HG03196 (cell line): ENCODE data around the gene ACTL10.
"Not testable (repeated sequence)": the region's sequence is repeated elsewhere in the genome, so short reads cannot be mapped to it uniquely, and the experiment has no call there.

Experiments
- ATAC-seq: cut with Tn5 transposase; IDR thresholded peaks from one replicate; pipeline ENCODE4 v1.9.1; 2021; ENCODE audit not compliant: unreplicated experiment

Gene ACTL10

DNA sequence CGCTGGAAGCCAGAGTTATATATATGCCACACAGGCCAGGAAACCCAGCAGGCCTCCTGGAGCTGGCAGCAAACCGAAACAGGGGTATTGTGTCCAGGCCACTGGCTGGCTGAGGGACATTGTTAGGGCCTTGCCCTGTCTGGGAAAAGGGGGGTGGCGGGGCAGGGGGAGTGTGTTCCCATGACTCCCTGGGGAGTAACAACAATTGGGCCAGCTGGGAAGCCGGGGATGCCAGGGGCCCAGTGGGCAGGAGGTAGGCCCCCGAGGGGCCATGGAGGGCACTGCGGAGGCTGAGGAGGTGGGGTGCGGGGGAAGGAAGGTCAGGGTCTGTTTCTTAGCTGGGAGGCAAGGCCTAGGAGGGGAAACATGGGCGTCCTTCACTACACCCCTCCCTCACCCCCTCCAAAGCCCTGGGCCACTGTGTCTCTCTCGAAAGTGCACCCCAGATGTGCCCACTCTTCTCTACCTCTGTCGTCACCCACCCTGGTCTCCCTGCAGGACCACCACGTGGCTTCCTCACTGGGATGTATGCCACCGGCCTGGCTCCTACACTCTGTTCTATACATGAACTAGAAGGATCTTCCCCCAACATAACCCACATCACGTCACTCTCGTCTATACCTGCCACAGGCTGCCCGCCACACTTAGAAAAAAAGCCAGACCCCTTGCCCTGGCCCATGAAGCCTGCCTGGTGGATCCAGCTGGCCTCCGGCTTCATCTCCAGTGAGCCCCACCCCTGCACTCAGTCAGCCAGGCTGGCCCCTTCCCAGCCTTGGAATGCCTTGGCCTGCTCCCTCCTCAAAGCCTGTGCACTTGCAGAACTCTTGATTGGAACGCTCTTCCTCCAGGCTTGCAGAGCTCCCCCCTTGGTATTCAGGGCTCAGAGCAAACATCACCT is 27.2 kb downstream of the ACTL10 start:
- ATAC-seq: no peak

DNA sequence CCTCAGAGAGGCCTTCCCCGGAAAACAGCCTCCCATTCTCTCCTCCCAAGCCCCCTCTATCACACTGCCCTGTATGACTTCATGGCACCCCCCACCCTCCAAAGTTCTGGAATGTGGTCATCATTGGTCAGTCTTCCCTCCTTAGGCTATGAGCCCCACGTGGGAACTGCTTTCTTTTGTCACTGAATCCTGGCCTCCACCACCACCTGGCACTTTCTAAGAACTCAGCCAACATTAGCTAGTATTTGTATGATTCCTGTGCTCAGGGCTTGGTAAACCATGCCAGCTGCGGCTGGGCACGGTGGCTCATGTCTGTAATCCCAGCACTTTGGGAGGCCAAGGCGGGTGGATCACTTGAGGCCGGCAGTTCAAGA is 27.9 kb downstream of the ACTL10 start:
- no peak for ATAC-seq

- no peak for ATAC-seq
These were observed 29.7 kb downstream of the ACTL10 start for GRCh38 chr20:33696448-33696847.

DNA sequence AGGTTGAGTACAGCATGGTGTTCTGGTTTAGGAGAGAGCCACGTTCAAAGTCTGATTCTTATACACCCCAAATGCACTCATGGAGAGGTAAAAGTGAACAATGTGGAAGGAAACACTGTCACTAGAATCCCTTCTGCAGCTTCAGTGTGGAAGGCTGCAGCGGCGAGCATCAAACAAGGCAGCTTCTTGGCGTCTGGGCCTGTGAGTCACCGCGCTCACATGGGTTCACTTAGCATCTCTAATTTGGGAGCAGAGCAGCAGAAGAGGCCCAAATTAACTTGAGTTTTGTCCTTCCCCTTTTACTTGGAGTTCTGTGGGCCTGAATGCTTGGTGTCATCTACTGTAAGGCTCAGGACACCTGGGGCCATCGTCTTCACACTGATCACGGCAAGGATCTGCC is 30.4 kb downstream of the ACTL10 start:
- no peak for ATAC-seq

- not testable (repeated sequence) for ATAC-seq
These were observed 32.2 kb downstream of the ACTL10 start for GRCh38 chr20:33698966-33699365.

GRCh38 chr20:33700696-33701441 is 34.1 kb downstream of the ACTL10 start:
- ATAC-seq: not testable (repeated sequence)

- no peak for ATAC-seq
These were observed 35.1 kb downstream of the ACTL10 start for GRCh38 chr20:33701629-33702450.

GRCh38 chr20:33702861-33703260 is 36.1 kb downstream of the ACTL10 start:
- no peak for ATAC-seq

- ATAC-seq: no peak
These were observed 36.9 kb downstream of the ACTL10 start for GRCh38 chr20:33703498-33704137.

DNA sequence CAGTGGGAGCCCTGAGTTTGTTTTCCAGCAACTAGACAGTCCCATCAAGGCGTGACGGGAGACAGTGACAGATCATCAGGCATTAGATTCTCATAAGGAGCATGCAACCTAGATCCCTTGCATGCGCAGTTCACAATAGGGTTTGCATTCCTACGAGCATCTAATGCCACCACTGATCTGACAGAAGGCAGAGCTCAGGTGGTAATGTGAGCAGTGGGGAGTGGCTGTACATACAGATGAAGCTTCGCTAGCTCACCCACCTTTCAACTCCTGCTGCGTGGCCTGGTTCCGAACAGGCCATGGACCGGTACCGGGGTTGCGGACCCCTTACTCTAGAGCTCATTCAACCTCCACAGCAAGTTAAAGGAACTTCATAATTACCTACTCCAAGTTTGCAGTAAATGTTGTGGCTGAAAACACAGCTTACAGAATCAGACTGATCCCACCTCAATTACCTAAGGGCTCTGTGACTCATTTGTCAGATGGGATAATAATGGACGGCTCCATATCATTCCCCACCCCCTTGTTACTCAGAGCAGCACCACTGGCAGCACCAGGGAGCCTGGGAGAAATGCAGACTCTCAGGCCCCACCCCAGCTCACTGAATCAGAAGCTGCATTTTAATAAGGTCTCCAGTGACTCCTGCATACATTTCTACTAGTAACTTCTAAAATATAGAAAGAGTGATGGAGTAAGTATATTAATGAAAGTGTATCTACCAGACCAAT is 37.6 kb downstream of the ACTL10 start:
- ATAC-seq: no peak

DNA sequence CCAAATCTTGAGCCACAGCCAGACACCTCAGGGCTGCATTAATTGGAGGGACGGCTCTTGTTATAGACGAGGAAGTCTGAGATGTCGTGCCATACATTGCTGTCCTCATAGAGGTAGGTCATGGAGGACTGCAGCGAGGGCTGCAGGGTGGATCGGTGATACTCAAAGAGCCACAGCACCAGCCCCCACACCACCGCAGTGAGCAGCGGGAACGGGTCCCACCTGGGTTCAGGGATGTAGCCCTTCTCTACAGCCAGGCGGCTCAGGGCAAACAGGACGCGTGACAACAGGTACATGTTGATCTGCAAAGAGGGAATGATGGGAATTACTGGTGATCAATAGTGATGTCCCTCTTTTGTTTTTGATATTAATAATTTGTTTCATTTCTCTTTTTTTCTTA is 40.9 kb downstream of the ACTL10 start:
- ATAC-seq: no peak

- ATAC-seq: no peak
These were observed 42.7 kb downstream of the ACTL10 start for GRCh38 chr20:33709398-33709797.

DNA sequence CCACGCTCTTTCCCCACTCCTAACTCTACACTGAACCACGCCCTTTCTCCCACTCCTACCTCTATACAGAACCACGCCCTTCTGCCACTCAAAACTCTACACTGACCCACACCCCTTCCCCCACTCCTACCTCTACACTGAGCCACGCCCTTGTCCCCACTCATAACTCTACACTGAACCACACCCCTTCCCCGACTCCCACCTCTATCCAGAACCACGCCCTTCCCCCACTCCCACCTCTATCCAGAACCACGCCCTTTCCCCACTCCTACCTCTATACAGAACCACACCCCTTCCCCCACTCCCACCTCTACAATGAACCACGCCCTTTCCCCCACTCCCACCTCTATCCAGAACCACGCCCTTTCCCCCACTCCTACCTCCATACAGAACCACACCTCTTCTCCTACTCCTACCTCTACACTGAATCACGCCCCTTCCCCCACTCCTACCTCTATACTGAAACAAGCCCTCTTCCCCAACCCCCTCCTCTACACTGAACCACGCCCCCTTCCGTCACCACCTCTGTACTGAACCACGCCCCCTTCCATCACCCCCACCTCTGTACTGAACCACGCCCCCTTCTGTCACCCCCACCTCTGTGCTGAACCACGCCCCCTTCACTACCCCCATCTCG is 43.3 kb downstream of the ACTL10 start:
- no peak for ATAC-seq

- ATAC-seq: no peak
These were observed 44.1 kb downstream of the ACTL10 start for GRCh38 chr20:33710681-33711445.

- ATAC-seq: no peak
These were observed 44.6 kb downstream of the ACTL10 start for GRCh38 chr20:33711446-33711738.

DNA sequence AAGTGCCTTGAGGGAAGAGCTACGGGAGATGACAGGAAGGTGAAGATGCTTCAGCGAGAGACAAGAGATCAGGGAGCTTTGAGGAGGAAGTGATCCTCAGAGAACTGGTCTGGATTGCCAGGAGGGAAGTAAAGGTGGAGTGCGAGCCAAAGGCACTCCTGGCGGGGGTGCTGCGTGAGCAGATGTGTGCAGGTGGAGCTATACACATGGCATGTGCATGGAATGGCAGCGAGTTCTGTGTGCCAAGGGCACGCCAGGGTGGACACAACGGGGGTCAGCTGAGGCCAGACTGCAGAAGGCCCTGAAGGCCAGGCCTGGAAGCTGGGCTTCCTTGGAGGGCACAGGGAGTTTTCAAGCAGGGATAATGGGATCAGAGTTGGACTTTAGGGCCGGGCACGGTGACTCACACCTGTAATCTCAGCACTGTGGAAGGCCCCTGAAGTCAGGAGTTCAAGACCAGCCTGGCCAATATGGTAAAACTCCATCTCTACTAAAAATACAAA is 47.2 kb downstream of the ACTL10 start:
- ATAC-seq: no peak

- no peak for ATAC-seq
These were observed 49.8 kb downstream of the ACTL10 start for GRCh38 chr20:33716498-33716897.
